Measurements from ENCODE around the gene PDE8A. TPM values are rescaled to one million over a fixed set of nuclear protein-coding genes. Genes with fewer than 3 reads are reported as not detected.

Gene PDE8A
- total RNA-seq, 6 experiments from 2014 or later: 32.7 to 40.5 (median 37.4) TPM

DNA sequence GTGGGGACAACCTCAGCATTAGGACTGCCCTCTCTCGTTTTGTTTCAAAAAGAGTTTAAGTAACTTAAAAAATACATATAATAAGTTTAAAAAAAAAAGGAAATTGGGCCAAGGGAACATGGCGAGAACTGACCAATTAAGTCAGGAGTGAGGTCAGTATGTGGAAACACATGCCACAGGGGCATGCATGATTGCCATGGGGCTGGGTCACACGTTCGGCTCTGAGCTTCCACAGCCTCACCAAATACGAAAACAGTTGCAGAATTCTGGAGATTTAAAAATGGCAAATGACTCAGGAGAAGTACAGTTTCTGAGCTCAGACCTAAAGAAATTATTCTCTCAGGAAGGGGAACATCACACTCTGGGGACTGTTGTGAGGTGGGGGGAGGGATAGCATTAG, 24.1 kb downstream of the PDE8A start:
- no peaks in the 10 kb centered on the region for H3K36me3 ChIP-seq
- H3K9me3 ChIP-seq: no peaks in the 10 kb centered on the region
- DNase-seq: no peak
- no peaks in the 10 kb centered on the region for H3K27me3 ChIP-seq
- intact Hi-C loops (cut with DNase I): no loop called here
- TF ChIP-seq, protein P1, sequence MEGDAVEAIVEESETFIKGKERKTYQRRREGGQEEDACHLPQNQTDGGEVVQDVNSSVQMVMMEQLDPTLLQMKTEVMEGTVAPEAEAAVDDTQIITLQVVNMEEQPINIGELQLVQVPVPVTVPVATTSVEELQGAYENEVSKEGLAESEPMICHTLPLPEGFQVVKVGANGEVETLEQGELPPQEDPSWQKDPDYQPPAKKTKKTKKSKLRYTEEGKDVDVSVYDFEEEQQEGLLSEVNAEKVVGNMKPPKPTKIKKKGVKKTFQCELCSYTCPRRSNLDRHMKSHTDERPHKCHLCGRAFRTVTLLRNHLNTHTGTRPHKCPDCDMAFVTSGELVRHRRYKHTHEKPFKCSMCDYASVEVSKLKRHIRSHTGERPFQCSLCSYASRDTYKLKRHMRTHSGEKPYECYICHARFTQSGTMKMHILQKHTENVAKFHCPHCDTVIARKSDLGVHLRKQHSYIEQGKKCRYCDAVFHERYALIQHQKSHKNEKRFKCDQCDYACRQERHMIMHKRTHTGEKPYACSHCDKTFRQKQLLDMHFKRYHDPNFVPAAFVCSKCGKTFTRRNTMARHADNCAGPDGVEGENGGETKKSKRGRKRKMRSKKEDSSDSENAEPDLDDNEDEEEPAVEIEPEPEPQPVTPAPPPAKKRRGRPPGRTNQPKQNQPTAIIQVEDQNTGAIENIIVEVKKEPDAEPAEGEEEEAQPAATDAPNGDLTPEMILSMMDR (IDR thresholded peaks at IDR 0.05): no peak
- no peak for TF ChIP-seq POLR2A (IDR thresholded peaks at IDR 0.05)
- WGBS (ENCODE audit: insufficient coverage, low coverage, low lambda C conversion rate, missing lambda C conversion rate): 39% methylated on average over 5 of the region's 5 CpGs
- peak in 3 of 4 donors; percentile 6 to 30 (median 23) for ATAC-seq
- H3K27ac ChIP-seq: peak overlapping the region in 2 of 3 donors; percentile 4 to 64
- H3K4me1 ChIP-seq: peaks cover 0 to 79% (median 26%) of the 10 kb centered on the region in 4 donors
- H3K4me3 ChIP-seq: no peak overlapping the region

DNA sequence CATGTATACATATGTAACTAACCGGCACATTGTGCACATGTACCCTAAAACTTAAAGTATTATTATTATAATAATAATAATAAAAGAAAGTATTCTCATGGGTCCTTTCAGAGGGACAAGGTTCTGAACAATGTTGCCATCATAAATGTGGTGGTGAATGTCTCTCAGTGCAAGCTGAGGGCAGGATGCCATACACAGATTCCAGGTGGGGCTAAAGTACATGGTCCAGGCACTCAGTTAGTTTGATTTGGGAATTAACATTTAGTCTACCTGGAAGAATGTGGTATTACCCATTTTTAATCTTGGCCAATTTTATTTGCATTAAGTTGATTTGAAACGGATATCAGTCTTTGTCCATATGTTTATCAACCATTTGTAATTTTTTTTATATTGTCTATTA, 24.5 kb downstream of the PDE8A start:
- ATAC-seq: peak; percentile 64 to 83 (median 78)
- Histone ChIP-seq H3K27me3 (no peaks in the 10 kb centered on the region), H3K4me1 (peaks cover 0 to 79% (median 24%) of the 10 kb centered on the region in 4 donors), H3K9me3 (no peaks in the 10 kb centered on the region), H3K36me3 (no peaks in the 10 kb centered on the region), H3K4me3 (no peak overlapping the region), H3K27ac (peak overlapping the region in 2 of 3 donors; percentile 38 to 61)
- TF ChIP-seq, protein P1 (IDR thresholded peaks at IDR 0.05): peak in 1 of 4 donors; percentile 8
- no peak for TF ChIP-seq POLR2A (IDR thresholded peaks at IDR 0.05)
- DNase-seq: peak in 2 of 3 donors; percentile 40 to 84
- WGBS (ENCODE audit: insufficient coverage, low coverage, low lambda C conversion rate, missing lambda C conversion rate): 44% methylated on average over 2 of the region's 2 CpGs
- intact Hi-C loops (cut with DNase I): no loop called here

DNA sequence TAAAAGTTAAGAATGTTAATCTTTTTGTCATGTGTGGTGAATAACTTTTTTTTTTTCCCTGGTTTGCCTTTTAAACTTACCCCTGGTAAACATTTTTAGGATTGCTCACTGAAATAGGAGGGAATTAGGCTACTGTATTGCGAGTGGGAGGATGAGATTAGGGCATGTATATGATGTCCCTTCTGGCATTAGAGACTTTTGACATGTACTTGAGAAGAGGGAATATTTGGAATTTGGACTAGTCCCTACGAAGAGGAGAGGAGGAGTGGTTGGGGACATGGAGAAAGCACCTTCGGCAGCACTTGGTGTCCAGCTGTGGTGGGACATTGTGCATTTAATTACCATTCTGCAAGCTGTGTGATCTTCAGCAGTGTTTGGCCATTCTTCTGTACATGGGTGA, 25.0 kb downstream of the PDE8A start:
- DNase-seq (no peak), ATAC-seq (no peak)
- no peaks in the 10 kb centered on the region for H3K36me3 ChIP-seq
- WGBS (ENCODE audit: insufficient coverage, low coverage, low lambda C conversion rate, missing lambda C conversion rate): 77% methylated on average over 3 of the region's 3 CpGs
- TF ChIP-seq, protein P1 (IDR thresholded peaks at IDR 0.05): no peak
- TF ChIP-seq POLR2A (IDR thresholded peaks at IDR 0.05): no peak
- H3K27me3 ChIP-seq: no peaks in the 10 kb centered on the region
- peaks cover 0 to 75% (median 24%) of the 10 kb centered on the region in 4 donors for H3K4me1 ChIP-seq
- H3K4me3 ChIP-seq: no peak overlapping the region
- peak overlapping the region in 2 of 3 donors; percentile 38 to 61 for H3K27ac ChIP-seq
- H3K9me3 ChIP-seq: no peaks in the 10 kb centered on the region
- intact Hi-C loops (cut with DNase I): no loop called here

DNA sequence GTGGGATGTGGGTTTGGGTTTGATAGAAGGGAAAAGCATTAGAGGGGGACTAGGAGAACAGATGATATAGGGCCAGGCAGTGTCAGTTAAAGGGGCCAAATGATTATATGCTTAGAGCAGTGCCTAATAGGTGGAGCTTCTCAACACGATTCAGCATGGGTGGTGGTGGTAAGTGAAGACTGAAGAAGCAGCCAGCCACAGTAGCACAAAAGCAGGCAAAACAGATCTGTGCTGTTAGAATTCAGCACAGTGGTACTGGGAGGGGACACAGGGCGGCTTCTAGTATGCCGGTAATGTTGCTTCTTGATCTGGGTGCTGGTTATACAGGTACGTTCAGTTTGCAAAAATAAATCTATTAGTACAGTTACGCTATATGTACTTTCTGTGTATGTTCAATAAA, 25.5 kb downstream of the PDE8A start:
- intact Hi-C loops (cut with DNase I): no loop called here
- ATAC-seq (no peak), DNase-seq (no peak)
- H3K4me3 ChIP-seq: no peak overlapping the region
- no peak for TF ChIP-seq POLR2A (IDR thresholded peaks at IDR 0.05)
- TF ChIP-seq, protein P1 (IDR thresholded peaks at IDR 0.05): no peak
- peaks cover 0 to 74% (median 24%) of the 10 kb centered on the region in 4 donors for H3K4me1 ChIP-seq
- H3K36me3 ChIP-seq: no peaks in the 10 kb centered on the region
- no peaks in the 10 kb centered on the region for H3K27me3 ChIP-seq
- H3K27ac ChIP-seq: peak overlapping the region in 2 of 3 donors; percentile 38 to 61
- WGBS (ENCODE audit: insufficient coverage, low coverage, low lambda C conversion rate, missing lambda C conversion rate): 85% methylated on average over 5 of the region's 5 CpGs
- H3K9me3 ChIP-seq: no peaks in the 10 kb centered on the region

Data from right lobe of liver (tissue), 6 donors.